ENCODE data around the gene GSPT1.

Gene GSPT1

DNA sequence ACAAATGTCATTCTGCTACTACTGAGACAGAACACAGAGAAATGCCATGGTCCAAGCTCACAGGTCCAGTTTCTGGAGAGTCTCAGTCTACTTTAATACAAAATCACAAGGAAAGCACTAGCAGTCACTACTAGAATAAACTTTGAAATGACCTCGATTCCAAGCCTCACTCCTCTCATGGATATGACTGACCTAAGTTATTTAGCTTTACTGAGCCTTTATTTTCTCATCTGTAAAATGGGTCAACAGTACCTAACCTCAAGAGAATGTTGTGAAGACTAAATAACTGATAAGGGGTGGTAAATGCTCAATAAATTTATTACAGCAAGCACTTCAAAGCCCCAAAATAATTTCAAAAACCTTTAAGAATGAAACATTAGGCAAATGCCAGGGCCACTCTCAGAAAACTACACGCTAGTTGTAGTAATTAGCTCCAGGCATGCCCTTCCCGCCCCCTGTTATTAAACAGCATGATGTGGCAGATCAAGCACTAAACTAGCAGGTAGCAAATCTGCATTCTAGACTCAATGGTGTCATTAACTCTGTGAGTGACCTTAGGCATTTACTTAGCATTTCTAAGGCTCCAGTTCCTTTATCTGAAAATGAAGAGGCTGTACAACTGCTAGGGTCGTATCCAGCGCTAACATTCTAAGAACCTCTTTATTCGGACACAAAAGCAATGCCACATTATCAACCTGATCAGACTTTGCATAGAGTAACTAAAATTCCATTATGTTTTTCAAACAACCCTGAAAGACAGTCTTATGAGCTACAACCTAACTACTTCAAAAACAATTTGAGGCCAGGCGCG, 8.4 kb downstream of the GSPT1 start:
- H3K4me3 ChIP-seq (ENCODE audit: low read depth, low read length) = no peak overlapping the region
- TF ChIP-seq, protein P1, sequence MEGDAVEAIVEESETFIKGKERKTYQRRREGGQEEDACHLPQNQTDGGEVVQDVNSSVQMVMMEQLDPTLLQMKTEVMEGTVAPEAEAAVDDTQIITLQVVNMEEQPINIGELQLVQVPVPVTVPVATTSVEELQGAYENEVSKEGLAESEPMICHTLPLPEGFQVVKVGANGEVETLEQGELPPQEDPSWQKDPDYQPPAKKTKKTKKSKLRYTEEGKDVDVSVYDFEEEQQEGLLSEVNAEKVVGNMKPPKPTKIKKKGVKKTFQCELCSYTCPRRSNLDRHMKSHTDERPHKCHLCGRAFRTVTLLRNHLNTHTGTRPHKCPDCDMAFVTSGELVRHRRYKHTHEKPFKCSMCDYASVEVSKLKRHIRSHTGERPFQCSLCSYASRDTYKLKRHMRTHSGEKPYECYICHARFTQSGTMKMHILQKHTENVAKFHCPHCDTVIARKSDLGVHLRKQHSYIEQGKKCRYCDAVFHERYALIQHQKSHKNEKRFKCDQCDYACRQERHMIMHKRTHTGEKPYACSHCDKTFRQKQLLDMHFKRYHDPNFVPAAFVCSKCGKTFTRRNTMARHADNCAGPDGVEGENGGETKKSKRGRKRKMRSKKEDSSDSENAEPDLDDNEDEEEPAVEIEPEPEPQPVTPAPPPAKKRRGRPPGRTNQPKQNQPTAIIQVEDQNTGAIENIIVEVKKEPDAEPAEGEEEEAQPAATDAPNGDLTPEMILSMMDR (IDR thresholded peaks at IDR 0.05; ENCODE audit: borderline replicate concordance, insufficient read depth, low read depth, low read length) = no peak

DNA sequence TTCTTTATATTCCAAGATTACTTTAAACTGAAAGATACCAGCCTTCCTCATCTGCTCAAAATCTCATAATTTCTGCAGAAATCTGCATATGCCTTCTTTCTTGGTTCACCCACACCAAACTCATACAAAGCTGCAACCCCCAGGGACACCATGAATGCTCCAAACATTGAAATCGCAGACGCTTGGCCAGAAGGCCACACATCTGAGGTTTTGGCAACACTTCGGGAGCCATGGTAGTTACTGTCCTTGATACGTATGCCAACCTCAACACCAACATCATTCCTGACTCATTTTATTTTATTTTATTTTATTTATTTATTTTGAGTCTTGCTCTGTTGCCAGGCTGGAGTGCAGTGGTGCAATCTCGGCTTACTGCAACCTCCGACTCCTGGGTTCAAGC, 11.8 kb downstream of the GSPT1 start:
- no peak overlapping the region for H3K4me3 ChIP-seq (ENCODE audit: low read depth, low read length)
- TF ChIP-seq, protein P1 (IDR thresholded peaks at IDR 0.05; ENCODE audit: borderline replicate concordance, insufficient read depth, low read depth, low read length) = no peak

DNA sequence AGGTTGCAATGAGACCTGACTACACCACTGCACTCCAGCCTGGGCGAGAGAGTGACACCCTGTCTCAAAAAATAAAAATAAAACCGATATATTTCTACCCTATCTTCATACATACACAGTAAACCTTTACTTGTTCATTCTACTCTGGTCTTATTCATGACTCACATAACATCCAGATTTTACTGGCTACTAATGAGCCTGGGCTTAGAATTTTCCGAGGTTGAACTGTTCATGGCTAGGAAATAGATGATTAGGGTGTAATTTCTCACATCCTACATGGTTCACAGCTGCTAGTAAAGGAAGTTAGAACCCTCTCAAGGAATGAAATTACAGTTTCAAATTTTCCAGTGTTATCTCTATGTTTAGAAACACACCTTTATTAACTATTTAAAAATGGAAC, 14.7 kb downstream of the GSPT1 start:
- H3K4me3 ChIP-seq (ENCODE audit: low read depth, low read length) = no peak overlapping the region
- TF ChIP-seq, protein P1 (IDR thresholded peaks at IDR 0.05; ENCODE audit: borderline replicate concordance, insufficient read depth, low read depth, low read length) = no peak

DNA sequence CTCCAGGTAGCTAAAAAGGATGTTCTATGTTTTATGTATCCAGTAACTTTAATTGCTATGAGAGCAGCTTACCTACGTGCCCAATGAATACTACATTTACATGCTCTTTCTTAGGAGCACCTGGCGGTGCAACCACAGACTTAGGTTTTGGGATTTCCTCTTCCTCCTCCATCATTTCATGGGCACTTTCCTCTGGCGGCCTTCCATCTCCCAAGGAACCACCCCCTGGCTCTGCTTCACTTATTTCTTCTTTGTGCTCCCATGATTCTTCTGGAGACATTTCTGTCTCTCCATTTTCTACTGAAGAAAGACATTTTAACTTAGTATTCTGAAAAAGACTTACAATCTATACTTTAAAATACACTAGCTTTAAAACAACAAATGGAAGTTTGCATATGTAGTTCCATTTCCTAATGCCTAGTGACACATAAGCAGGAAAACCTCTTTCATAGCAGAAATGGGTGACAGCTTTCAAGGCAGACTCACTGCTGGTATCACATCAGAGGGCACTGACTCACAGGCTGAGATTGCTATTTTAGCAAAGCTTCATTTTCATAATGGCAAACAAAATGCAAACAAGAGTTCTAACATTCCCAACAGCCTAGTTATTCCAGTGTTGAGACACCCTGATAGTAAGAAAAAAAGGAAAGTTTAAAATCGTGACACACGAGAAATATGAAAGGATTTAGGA, 19.1 kb downstream of the GSPT1 start:
- TF ChIP-seq, protein P1 (IDR thresholded peaks at IDR 0.05; ENCODE audit: borderline replicate concordance, insufficient read depth, low read depth, low read length) = no peak
- no peak overlapping the region for H3K4me3 ChIP-seq (ENCODE audit: low read depth, low read length)

DNA sequence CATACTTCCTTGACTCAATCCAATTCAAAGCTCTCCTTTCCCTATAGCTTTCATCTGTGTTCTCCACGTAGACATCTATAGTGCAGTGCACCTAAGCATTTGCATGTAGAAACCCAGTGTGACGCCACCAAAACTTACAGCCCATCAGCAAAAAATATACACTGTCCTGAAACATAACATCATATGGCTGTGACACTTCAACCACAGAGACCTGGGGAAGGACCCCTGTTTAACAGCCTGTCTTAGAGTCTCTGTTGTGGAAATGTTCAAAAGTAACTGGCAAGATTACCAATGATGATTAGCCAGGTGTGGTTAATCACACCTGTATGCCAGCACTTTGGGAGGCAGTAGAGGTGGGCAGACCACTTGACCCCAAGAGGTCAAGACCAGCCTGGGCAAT, 22.2 kb downstream of the GSPT1 start:
- H3K4me3 ChIP-seq (ENCODE audit: low read depth, low read length) = no peak overlapping the region
- TF ChIP-seq, protein P1 (IDR thresholded peaks at IDR 0.05; ENCODE audit: borderline replicate concordance, insufficient read depth, low read depth, low read length) = no peak

DNA sequence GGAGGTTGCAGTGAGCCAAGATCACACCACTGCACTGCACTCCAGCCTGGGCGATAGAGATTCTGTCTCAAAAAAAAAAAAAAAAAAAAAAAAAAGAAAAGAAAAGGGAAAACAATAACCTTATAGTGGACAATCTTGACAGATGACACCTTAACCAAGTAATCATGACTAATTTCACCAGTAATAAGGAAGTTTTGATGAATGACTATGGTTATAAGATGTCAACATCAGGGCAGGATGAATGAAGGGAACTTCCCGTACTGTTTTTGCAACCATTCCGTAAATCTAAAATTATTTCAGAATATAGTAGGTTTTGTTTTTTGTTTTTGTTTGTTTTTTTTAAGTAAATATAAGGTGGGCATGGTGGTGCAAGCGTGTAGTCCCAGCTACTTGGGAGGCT, 23.0 kb downstream of the GSPT1 start:
- TF ChIP-seq, protein P1 (IDR thresholded peaks at IDR 0.05; ENCODE audit: borderline replicate concordance, insufficient read depth, low read depth, low read length) = no peak
- no peak overlapping the region for H3K4me3 ChIP-seq (ENCODE audit: low read depth, low read length)

Measured in GM12875 (cell line).